ENCODE results near the gene ZFAND3. TPM values are rescaled to one million over a fixed set of nuclear protein-coding genes. Genes with fewer than 3 reads are reported as not detected.

ZFAND3 gene
- total RNA-seq, 1 experiment from 2014 or later = 22.2 TPM

DNA sequence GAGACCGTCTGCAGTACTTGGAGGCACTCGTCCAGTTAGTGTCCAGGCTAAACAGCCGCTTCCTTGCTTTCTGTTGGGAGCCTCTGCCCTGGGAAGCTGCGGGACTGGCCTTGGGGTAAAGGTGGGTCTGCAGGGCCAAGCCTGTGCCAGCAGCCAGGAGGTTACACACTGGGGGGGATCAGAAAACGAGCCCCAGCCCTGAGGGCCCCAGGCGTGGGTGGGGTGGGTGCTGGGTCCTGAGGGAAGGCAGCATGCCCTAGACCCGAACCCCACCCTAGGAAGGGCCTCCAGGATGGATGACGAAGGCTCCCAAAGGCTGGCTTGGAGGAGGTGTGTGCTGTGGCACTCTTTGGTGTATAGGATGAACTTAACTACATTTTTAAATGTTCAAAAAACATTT lies 335.2 kb downstream of the ZFAND3 start:
- Histone ChIP-seq H3K9ac (ENCODE audit: low read length) (no peak overlapping the region), H3K9me3 (ENCODE audit: low read length) (no peaks in the 10 kb centered on the region), H3K4me2 (ENCODE audit: low read length) (no peak overlapping the region), H3K79me2 (ENCODE audit: low read length) (no peaks in the 10 kb centered on the region), H3K27me3 (ENCODE audit: low read length) (no peaks in the 10 kb centered on the region), H3K27ac (ENCODE audit: low read length) (peak overlapping the region; percentile 73; the same call in 1 of the 2 replicates), H3K9me2 (replicated peaks; ENCODE audit: low read length) (no peaks in the 10 kb centered on the region), H2AFZ (ENCODE audit: low read length) (no peak overlapping the region), H4K20me1 (ENCODE audit: low read length) (peaks cover 7% of the 10 kb centered on the region; the same call in 1 of the 2 replicates), H3F3A (ENCODE audit: low read length, unreplicated experiment) (no peaks in the 10 kb centered on the region), H3K4me1 (ENCODE audit: insufficient read depth, low read length) (peaks cover 23% of the 10 kb centered on the region), H3K36me3 (ENCODE audit: low read depth, low read length) (no peaks in the 10 kb centered on the region), H3K4me3 (ENCODE audit: low read length) (no peak overlapping the region)
- no peak for ATAC-seq
- intact Hi-C loops (cut with micrococcal nuclease) = loop anchor here (10.0 kb wide), 1 partner anchor 340 kb away; no protein-coding TSS in a partner anchor
- no peak for DNase-seq
- no TSS peak for BruUV-seq (replicated peaks)
- ChIA-PET POLR2A (ENCODE audit: unreplicated experiment) (no interaction called here), CTCF (no interaction called here)
- TF ChIP-seq EZH2 (IDR thresholded peaks at IDR 0.05; ENCODE audit: low read length, unreplicated experiment) = no peak

GRCh38 chr6:38155144-38155543 lies 335.6 kb downstream of the ZFAND3 start:
- ChIA-PET POLR2A (ENCODE audit: unreplicated experiment) (no interaction called here), CTCF (no interaction called here)
- H3F3A ChIP-seq (ENCODE audit: low read length, unreplicated experiment) = no peaks in the 10 kb centered on the region
- H3K79me2 ChIP-seq (ENCODE audit: low read length) = no peaks in the 10 kb centered on the region
- H2AFZ ChIP-seq (ENCODE audit: low read length) = no peak overlapping the region
- peak overlapping the region; percentile 52 for H3K4me2 ChIP-seq (ENCODE audit: low read length)
- H3K4me1 ChIP-seq (ENCODE audit: insufficient read depth, low read length) = peaks cover 23% of the 10 kb centered on the region
- intact Hi-C loops (cut with micrococcal nuclease) = loop anchor here (10.0 kb wide), 1 partner anchor 340 kb away; no protein-coding TSS in a partner anchor
- ATAC-seq (peak; percentile 37), DNase-seq (no peak)
- H3K9ac ChIP-seq (ENCODE audit: low read length) = peak overlapping the region; percentile 26; the same call in 1 of the 2 replicates
- peak overlapping the region; percentile 73 for H3K27ac ChIP-seq (ENCODE audit: low read length)
- TF ChIP-seq, protein P1, sequence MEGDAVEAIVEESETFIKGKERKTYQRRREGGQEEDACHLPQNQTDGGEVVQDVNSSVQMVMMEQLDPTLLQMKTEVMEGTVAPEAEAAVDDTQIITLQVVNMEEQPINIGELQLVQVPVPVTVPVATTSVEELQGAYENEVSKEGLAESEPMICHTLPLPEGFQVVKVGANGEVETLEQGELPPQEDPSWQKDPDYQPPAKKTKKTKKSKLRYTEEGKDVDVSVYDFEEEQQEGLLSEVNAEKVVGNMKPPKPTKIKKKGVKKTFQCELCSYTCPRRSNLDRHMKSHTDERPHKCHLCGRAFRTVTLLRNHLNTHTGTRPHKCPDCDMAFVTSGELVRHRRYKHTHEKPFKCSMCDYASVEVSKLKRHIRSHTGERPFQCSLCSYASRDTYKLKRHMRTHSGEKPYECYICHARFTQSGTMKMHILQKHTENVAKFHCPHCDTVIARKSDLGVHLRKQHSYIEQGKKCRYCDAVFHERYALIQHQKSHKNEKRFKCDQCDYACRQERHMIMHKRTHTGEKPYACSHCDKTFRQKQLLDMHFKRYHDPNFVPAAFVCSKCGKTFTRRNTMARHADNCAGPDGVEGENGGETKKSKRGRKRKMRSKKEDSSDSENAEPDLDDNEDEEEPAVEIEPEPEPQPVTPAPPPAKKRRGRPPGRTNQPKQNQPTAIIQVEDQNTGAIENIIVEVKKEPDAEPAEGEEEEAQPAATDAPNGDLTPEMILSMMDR (conservative IDR thresholded peaks at IDR 0.05; ENCODE audit: low read depth, low read length) = no peak
- TF ChIP-seq EZH2 (IDR thresholded peaks at IDR 0.05; ENCODE audit: low read length, unreplicated experiment) = no peak
- TF ChIP-seq EZH2phosphoT487 (IDR thresholded peaks at IDR 0.05; ENCODE audit: borderline replicate concordance, low read length) = no peak
- H3K36me3 ChIP-seq (ENCODE audit: low read depth, low read length) = no peaks in the 10 kb centered on the region
- no peaks in the 10 kb centered on the region for H3K9me3 ChIP-seq (ENCODE audit: low read length)
- no peak overlapping the region for H3K4me3 ChIP-seq (ENCODE audit: low read length)
- H4K20me1 ChIP-seq (ENCODE audit: low read length) = peaks cover 5% of the 10 kb centered on the region; the same call in 1 of the 2 replicates
- no TSS peak for BruUV-seq (replicated peaks)
- no peaks in the 10 kb centered on the region for H3K27me3 ChIP-seq (ENCODE audit: low read length)
- H3K9me2 ChIP-seq (replicated peaks; ENCODE audit: low read length) = no peaks in the 10 kb centered on the region

GRCh38 chr6:38155621-38156204 lies 336.2 kb downstream of the ZFAND3 start:
- no peak overlapping the region for H2AFZ ChIP-seq (ENCODE audit: low read length)
- no peaks in the 10 kb centered on the region for H3K9me2 ChIP-seq (replicated peaks; ENCODE audit: low read length)
- no peak overlapping the region for H3K4me3 ChIP-seq (ENCODE audit: low read length)
- H3K27ac ChIP-seq (ENCODE audit: low read length) = peak overlapping the region; percentile 73
- H3K9ac ChIP-seq (ENCODE audit: low read length) = peak overlapping the region; percentile 26; the same call in 1 of the 2 replicates
- H4K20me1 ChIP-seq (ENCODE audit: low read length) = no peaks in the 10 kb centered on the region
- intact Hi-C loops (cut with micrococcal nuclease) = loop anchor here (10.0 kb wide), 1 partner anchor 339 kb away; no protein-coding TSS in a partner anchor
- DNase-seq (peak; percentile 83), ATAC-seq (peak; percentile 95)
- no peaks in the 10 kb centered on the region for H3K27me3 ChIP-seq (ENCODE audit: low read length)
- TF ChIP-seq, protein P1 (conservative IDR thresholded peaks at IDR 0.05; ENCODE audit: low read depth, low read length) = no peak
- no peak for TF ChIP-seq EZH2phosphoT487 (IDR thresholded peaks at IDR 0.05; ENCODE audit: borderline replicate concordance, low read length)
- TF ChIP-seq EZH2 (IDR thresholded peaks at IDR 0.05; ENCODE audit: low read length, unreplicated experiment) = no peak
- CTCF ChIA-PET = interaction anchor here (0.5 kb wide), 1 partner anchor 365 kb away, joined by 3 read pairs; no protein-coding TSS in a partner anchor
- no peaks in the 10 kb centered on the region for H3K9me3 ChIP-seq (ENCODE audit: low read length)
- H3K79me2 ChIP-seq (ENCODE audit: low read length) = no peaks in the 10 kb centered on the region
- POLR2A ChIA-PET (ENCODE audit: unreplicated experiment) = no interaction called here
- no peaks in the 10 kb centered on the region for H3F3A ChIP-seq (ENCODE audit: low read length, unreplicated experiment)
- H3K36me3 ChIP-seq (ENCODE audit: low read depth, low read length) = no peaks in the 10 kb centered on the region
- BruUV-seq (replicated peaks) = no TSS peak
- H3K4me2 ChIP-seq (ENCODE audit: low read length) = peak overlapping the region; percentile 52
- H3K4me1 ChIP-seq (ENCODE audit: insufficient read depth, low read length) = peaks cover 23% of the 10 kb centered on the region

All from PC-3 (cell line).